Effector memory CD8-positive, alpha-beta T cell (primary cell): Measurements from ENCODE around the gene DENND5B.
"Not testable (repeated sequence)": the region's sequence is repeated elsewhere in the genome, so short reads cannot be mapped to it uniquely, and the experiment has no call there.

ENCODE experiments used
- ATAC-seq: fragments of 150-1000 bp; cut with Tn5 transposase; replicated peaks from 2 replicates; pipeline ENCODE4 v1.10.0; 2021; ENCODE audit warnings: mild to moderate bottlenecking, moderate library complexity
- DNase-seq, 3 experiments: peaks; one replicate each; pipeline ENCODE4 v3.0.0; 2021
- H3K27ac Mint-ChIP-seq, 2 donors: one replicate each; pipeline ENCODE4 v1.8.0; 2022; ENCODE audit warnings: mild to moderate bottlenecking in 2 of 2, mixed read lengths in 2 of 2, moderate library complexity in 2 of 2
- H3K27me3 Mint-ChIP-seq, 2 donors: one replicate each; pipeline ENCODE4 v1.8.0; 2022; ENCODE audit warnings: mixed read lengths in 2 of 2
- H3K36me3 Mint-ChIP-seq: one replicate; pipeline ENCODE4 v1.8.0; 2022; ENCODE audit warnings: mild to moderate bottlenecking, moderate library complexity, mixed read lengths; ENCODE audit not compliant: insufficient read depth
- H3K4me1 Mint-ChIP-seq, 2 donors: one replicate each; pipeline ENCODE4 v1.8.0; 2022; ENCODE audit warnings: low read depth in 2 of 2, mixed read lengths in 2 of 2
- H3K4me3 Mint-ChIP-seq, 2 donors: one replicate each; pipeline ENCODE4 v1.8.0; 2022; ENCODE audit warnings: mild to moderate bottlenecking in 2 of 2, mixed read lengths in 2 of 2, moderate library complexity in 2 of 2
- H3K9me3 Mint-ChIP-seq, 2 donors: one replicate each; pipeline ENCODE4 v1.8.0; 2022; ENCODE audit warnings: mixed read lengths in 2 of 2

Gene DENND5B

DNA sequence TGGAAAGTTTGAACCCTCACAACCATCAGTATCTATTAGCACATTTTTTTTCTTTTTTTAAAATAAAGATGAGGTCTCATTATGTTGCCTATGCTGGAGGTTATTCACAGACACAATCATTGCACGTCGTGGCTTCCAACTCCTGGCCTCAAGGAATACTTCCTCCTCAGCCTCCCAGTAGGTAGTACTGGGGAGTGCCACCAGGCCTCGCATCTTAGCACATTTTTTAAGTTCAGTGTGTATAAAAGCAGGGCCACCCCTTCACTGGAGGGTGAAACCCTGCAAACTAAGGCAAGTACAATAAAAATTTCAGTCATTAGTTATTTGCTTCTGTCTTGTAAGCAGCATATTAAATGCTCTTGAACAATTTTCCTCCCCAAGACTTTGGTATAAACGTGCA, 150.8 kb downstream of the DENND5B start:
- H3K4me3 Mint-ChIP-seq = no peak overlapping the region
- H3K9me3 Mint-ChIP-seq = no peaks in the 10 kb centered on the region
- H3K36me3 Mint-ChIP-seq = peaks cover 3% of the 10 kb centered on the region
- no peaks in the 10 kb centered on the region for H3K4me1 Mint-ChIP-seq
- no peak for DNase-seq
- H3K27ac Mint-ChIP-seq = no peak overlapping the region
- H3K27me3 Mint-ChIP-seq = peaks cover 6 to 23% of the 10 kb centered on the region in 2 donors
- no peak for ATAC-seq

DNA sequence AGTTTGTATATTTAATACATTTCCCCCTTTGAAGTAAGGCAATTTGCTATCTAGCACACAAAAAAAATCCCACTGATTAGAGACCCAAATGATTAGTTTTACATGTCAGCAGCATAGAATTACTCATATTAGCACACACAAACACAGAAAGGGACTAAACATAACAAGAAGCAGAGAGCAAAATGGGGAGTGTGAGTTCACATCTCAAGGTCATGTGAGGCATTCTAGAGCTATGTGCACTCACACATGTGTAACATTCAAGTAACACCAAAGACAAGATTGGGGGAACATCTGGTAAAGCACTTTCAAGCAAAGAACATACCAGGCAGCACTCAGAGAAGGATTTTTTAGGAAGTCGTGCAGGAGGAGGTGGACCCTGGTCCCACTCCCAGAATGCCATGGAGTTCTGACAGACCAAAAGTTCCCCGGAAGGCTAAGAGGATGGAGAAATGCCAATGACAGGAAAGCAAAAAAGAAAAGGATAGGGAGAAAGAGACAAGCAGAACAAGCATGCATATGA, 159.2 kb downstream of the DENND5B start:
- DNase-seq (no peak), ATAC-seq (no peak)
- H3K27me3 Mint-ChIP-seq = peaks cover 0 to 27% of the 10 kb centered on the region in 2 donors
- no peaks in the 10 kb centered on the region for H3K9me3 Mint-ChIP-seq
- no peak overlapping the region for H3K4me3 Mint-ChIP-seq
- H3K27ac Mint-ChIP-seq = no peak overlapping the region
- no peaks in the 10 kb centered on the region for H3K4me1 Mint-ChIP-seq
- no peaks in the 10 kb centered on the region for H3K36me3 Mint-ChIP-seq

DNA sequence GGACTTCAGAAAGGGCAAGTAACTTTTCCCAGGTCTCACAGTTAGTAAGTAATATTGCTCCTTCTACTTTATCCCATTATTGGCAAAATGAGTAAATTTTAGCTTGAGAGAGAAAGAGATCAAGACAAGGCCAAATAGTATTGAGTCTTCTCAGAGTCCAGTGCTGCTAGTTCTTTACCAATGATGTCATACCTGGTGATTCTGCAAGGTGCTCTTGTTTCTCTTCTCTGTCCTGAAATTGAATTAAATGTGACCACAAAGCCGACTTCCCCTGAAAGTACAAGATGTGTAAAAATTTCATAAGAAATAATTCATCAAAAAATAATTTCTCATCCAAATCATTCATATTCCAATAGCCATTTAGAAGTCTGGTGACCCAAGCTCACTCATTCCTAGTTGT, 167.5 kb downstream of the DENND5B start:
- Mint-ChIP-seq H3K9me3 (no peaks in the 10 kb centered on the region), H3K4me3 (no peak overlapping the region), H3K27me3 (peaks cover 0 to 18% of the 10 kb centered on the region in 2 donors), H3K27ac (no peak overlapping the region), H3K36me3 (peaks cover 3% of the 10 kb centered on the region), H3K4me1 (no peaks in the 10 kb centered on the region)
- no peak for ATAC-seq
- no peak for DNase-seq

DNA sequence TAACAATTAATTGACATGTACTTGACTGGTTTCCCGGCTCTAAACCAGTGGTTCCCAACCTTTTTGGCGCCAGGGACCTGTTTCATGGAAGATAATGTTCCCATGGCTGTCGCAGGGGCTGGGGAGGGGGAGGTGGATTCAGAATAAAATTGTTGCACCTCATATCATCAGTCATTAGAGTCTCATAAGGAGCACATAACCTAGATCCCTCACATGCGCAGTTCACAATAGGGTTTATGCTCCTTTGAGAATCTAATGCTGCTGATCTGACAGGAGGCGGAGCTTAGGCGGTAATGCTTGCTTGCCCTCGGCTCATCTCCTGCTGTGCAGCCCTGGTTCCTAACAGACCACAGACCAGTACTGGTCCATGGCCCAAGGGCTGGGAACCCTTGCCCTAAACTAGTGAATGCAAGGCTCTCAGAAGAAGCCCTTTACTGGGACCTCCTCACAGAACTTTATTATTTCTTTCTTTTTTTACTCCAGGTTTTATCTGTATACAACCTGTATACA, 178.6 kb downstream of the DENND5B start:
- H3K4me1 Mint-ChIP-seq = no peaks in the 10 kb centered on the region
- H3K9me3 Mint-ChIP-seq = no peaks in the 10 kb centered on the region
- H3K36me3 Mint-ChIP-seq = peaks cover 3% of the 10 kb centered on the region
- no peak overlapping the region for H3K27ac Mint-ChIP-seq
- ATAC-seq = no peak
- no peak overlapping the region for H3K4me3 Mint-ChIP-seq
- H3K27me3 Mint-ChIP-seq = peaks cover 0 to 12% of the 10 kb centered on the region in 2 donors
- DNase-seq = no peak

DNA sequence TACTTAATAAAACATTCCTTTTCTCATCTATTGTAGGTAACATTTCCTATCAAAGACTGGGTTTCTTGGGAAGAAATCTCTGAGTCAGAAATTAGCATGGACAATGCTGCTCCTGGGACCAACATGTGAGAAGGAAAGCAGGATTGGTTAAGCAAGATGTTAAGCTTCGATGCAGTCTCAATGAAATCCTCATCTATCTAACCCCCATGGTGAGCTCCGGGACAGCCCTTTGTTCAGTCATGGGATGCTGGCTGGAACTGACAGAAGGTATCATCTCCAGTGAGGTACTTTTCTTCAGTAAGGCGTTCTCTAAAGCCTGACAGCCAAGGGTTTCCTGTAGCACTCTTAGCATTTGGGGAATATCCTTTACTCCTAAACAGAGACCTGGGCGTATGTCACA, 182.2 kb downstream of the DENND5B start:
- DNase-seq (no peak), ATAC-seq (no peak)
- Mint-ChIP-seq H3K36me3 (peaks cover 3% of the 10 kb centered on the region), H3K4me3 (no peak overlapping the region), H3K9me3 (no peaks in the 10 kb centered on the region), H3K27me3 (peaks cover 0 to 7% of the 10 kb centered on the region in 2 donors), H3K27ac (no peak overlapping the region), H3K4me1 (no peaks in the 10 kb centered on the region)

DNA sequence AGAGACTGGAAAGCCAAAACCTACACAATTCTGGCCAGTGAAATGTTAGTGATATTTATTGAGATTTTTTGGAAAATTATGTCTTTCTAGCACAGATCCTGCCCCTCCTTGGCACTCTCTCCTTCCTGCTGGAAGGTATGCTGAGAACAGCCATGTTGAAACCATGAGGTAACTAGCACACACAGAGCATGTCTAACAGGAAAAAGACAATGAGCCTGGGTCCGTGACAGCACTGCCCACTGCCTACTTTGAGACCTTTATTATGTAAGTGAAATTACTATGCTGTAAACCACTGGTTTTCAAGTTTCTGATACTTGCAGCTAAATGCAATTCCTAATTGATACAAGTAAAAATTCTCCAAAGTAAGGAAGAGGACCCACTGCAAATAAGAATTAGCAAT, 183.4 kb downstream of the DENND5B start:
- H3K36me3 Mint-ChIP-seq = peaks cover 3% of the 10 kb centered on the region
- no peaks in the 10 kb centered on the region for H3K4me1 Mint-ChIP-seq
- no peaks in the 10 kb centered on the region for H3K9me3 Mint-ChIP-seq
- H3K27ac Mint-ChIP-seq = no peak overlapping the region
- ATAC-seq (no peak), DNase-seq (no peak)
- peaks cover 0 to 7% of the 10 kb centered on the region in 2 donors for H3K27me3 Mint-ChIP-seq
- no peak overlapping the region for H3K4me3 Mint-ChIP-seq

DNA sequence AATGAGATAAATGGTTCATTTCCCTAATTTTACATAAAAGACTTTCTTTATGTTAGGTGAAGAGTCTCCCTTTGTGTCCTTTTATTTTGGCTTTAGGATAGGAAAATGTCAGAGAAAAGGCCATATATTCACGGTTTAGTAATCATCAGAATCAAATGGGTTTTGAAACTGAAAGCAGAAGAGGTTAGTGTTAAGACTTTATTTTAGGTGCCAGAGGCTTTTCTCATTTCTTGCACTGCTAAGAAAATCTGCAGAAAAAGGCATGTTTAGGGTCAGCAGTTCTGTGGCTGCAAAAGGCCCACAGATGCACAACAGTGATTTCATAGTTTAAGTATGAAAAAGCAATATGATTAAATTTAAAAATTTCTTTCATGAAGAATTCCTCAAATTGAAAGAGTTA, 184.6 kb downstream of the DENND5B start:
- Mint-ChIP-seq H3K9me3 (no peaks in the 10 kb centered on the region), H3K4me1 (no peaks in the 10 kb centered on the region), H3K27me3 (peaks cover 0 to 9% of the 10 kb centered on the region in 2 donors), H3K36me3 (no peaks in the 10 kb centered on the region), H3K4me3 (no peak overlapping the region), H3K27ac (no peak overlapping the region)
- DNase-seq (no peak), ATAC-seq (no peak)

DNA sequence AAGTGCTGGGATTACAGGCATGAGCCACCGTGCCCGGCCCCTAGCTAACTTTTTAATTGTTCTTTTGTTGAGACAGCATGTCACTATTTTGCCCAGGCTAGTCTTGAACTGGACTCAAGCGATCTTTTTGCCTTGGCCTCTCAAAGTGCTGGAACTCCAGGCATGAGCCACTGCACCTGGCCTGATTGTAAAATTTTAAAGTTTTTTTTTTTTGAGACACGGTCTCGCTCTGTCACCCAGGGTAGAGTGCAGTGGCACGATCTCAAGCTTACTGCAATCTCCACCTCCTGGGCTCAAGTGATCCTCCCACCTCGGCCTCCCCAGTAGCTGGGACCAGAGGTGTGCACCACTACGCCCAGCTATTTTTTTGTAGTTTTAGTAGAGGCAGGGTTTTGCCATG, 185.9 kb downstream of the DENND5B start:
- Mint-ChIP-seq H3K27ac (no peak overlapping the region), H3K9me3 (no peaks in the 10 kb centered on the region), H3K4me1 (no peaks in the 10 kb centered on the region), H3K36me3 (no peaks in the 10 kb centered on the region), H3K4me3 (no peak overlapping the region), H3K27me3 (peaks cover 0 to 13% of the 10 kb centered on the region in 2 donors)
- ATAC-seq = no peak
- DNase-seq = no peak

DNA sequence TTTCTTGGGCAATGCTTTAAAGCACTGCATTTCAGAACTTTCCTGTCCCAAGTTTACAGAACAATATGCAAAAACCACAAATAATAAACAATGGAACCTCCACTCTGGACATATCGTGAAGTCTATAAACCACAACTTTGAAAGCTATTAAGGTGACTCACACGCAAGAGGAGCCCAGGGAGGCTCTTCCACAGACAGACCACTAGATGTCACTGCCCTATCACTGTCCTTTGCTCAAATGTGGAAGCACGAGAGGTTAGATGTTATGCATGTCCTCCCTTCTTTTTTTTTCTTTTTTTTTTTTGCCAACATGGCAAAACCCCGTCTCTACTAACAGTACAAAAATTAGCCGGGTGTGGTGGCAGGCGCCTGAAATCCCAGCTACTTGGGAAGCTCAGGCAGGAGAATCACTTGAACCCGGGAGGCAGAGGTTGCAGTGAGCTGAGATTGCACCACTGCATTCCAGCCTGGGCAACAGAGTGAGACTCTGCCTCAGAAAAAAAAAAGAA, 187.8 kb downstream of the DENND5B start:
- not testable (repeated sequence) for H3K4me1 Mint-ChIP-seq, H3K27ac Mint-ChIP-seq, H3K4me3 Mint-ChIP-seq, H3K36me3 Mint-ChIP-seq, H3K9me3 Mint-ChIP-seq
- peak; percentile 94 for ATAC-seq
- peaks cover 2 to 19% of the 10 kb centered on the region in 2 donors for H3K27me3 Mint-ChIP-seq
- peak; percentile 3 to 45 (median 15) for DNase-seq

DNA sequence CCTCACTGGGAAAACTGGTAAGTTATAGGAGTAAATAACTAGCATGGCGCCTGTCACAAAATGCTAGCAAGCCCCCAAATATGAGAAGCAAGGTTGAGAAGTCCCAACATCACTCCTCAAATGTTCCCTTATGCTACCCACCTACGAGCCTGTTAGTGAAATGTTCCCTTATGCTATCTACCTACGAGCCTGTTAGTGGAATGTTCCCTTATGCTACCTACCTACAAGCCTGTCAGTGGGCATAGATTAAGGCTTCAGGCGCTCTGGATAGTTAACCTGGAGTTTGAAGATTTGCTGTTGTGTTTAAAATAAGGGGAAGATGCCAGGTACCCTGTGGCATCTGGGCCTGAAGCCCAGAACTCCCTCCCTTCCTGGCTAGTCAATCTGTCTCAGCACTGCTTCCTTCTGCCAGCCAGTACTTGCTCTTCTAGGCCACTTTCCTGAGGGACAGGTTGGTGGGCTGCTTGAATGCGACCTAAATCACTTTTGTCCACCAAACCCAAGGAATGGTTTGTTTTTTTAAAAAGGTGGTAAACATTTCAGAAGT, 197.9 kb downstream of the DENND5B start:
- H3K27ac Mint-ChIP-seq = peak overlapping the region in 1 of 2 donors; percentile 15
- DNase-seq (no peak), ATAC-seq (no peak)
- no peaks in the 10 kb centered on the region for H3K9me3 Mint-ChIP-seq
- no peaks in the 10 kb centered on the region for H3K4me1 Mint-ChIP-seq
- H3K4me3 Mint-ChIP-seq = no peak overlapping the region
- H3K36me3 Mint-ChIP-seq = peaks cover 3% of the 10 kb centered on the region
- peaks cover 11% of the 10 kb centered on the region in 2 donors for H3K27me3 Mint-ChIP-seq

DNA sequence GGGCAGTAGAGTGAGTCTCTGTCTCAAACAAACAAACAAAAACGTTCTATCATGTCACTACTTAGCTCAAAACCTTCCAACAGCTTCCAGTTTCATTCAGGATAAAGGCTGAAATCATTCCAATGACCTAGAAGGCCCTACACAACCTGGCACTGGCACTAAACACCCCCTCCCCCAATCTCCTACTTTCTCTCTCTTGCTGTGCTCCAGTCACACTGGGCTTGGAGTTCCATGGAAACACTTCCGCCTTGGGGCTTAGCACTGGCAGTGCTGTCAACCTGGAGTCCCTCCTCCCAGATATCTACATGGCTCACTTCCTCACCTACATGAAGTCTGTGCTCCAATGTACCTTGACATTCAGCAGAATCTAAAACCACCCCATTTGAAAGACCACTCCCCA, 199.9 kb downstream of the DENND5B start:
- no peak overlapping the region for H3K27ac Mint-ChIP-seq
- no peak for DNase-seq
- H3K9me3 Mint-ChIP-seq = no peaks in the 10 kb centered on the region
- H3K36me3 Mint-ChIP-seq = peaks cover 3% of the 10 kb centered on the region
- ATAC-seq = no peak
- no peaks in the 10 kb centered on the region for H3K4me1 Mint-ChIP-seq
- peaks cover 24 to 31% of the 10 kb centered on the region in 2 donors for H3K27me3 Mint-ChIP-seq
- H3K4me3 Mint-ChIP-seq = no peak overlapping the region

DNA sequence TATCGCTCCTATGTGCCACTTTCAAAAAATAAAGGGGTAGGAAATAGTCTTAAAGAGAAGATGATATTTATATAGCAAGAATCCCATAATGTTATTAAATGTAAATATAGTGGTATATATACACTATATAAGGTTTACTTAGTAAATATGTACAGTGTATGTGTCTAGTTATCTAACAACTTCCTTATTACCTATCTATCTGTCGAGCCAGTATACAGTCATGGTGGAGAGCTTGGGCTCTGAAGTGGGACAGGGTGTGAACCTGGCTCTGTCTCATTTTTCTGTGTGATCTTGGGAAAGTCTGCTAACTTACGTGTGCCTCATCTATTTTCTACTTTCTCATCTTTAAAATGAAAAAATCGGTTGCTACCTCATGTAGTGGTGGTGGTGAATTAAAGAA, 202.2 kb downstream of the DENND5B start:
- ATAC-seq (no peak), DNase-seq (no peak)
- Mint-ChIP-seq H3K36me3 (peaks cover 3% of the 10 kb centered on the region), H3K4me1 (no peaks in the 10 kb centered on the region), H3K4me3 (no peak overlapping the region), H3K9me3 (no peaks in the 10 kb centered on the region), H3K27ac (no peak overlapping the region), H3K27me3 (peaks cover 30 to 39% of the 10 kb centered on the region in 2 donors)

DNA sequence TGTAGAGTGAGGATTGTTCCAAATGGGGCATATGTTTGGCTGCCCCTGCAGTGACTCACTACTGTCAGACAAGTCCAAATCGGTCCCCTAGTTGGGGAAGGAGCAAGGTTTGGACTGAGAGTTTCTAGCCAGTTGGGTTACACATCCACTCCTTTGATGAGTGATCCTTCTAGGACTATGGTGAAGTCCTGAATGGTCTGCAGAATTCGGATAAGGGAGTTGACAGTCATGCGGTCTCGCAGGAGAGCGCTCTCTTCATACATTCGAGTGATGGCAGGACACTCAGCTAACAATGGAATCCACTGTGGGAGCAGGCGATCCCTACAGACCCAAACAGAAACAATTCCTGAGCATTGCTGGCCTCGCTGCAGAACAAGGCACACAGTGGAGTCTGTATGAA, 203.5 kb downstream of the DENND5B start:
- ATAC-seq (no peak), DNase-seq (no peak)
- Mint-ChIP-seq H3K36me3 (peaks cover 3% of the 10 kb centered on the region), H3K27me3 (peaks cover 30 to 39% of the 10 kb centered on the region in 2 donors), H3K4me1 (no peaks in the 10 kb centered on the region), H3K27ac (no peak overlapping the region), H3K9me3 (no peaks in the 10 kb centered on the region), H3K4me3 (no peak overlapping the region)

DNA sequence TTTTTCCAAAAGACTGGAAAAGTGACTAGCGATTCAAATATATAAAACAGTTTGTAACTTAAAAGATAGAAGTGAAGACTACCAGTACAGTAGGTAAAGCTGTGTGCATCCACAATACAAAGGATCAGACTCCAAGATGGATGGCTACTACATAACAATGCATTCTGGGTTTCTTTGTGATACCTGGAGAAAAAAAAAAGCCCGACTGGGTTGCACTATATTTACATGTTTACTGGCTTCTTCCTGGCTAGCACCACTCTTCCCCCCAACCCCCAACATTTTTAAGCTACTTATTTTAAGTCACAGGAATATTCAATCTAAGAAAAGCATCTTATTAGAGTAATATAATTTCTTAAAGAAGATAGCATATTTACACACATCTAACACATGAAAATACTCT, 203.9 kb downstream of the DENND5B start:
- no peaks in the 10 kb centered on the region for H3K4me1 Mint-ChIP-seq
- ATAC-seq (no peak), DNase-seq (no peak)
- H3K27ac Mint-ChIP-seq = no peak overlapping the region
- peaks cover 3% of the 10 kb centered on the region for H3K36me3 Mint-ChIP-seq
- H3K9me3 Mint-ChIP-seq = no peaks in the 10 kb centered on the region
- H3K27me3 Mint-ChIP-seq = peaks cover 30 to 39% of the 10 kb centered on the region in 2 donors
- H3K4me3 Mint-ChIP-seq = no peak overlapping the region
